GM23248 (cell line): ENCODE results near the gene MCL1.

Source experiments
- EZH2 ChIP-seq: fragments of 200-600 bp; sonication (generic); IDR thresholded peaks from 2 replicates; pipeline ENCODE4 v1.6.1; 2018; ENCODE audit warnings: antibody characterized with exemption, mild to moderate bottlenecking; ENCODE audit not compliant: insufficient read depth, poor library complexity, severe bottlenecking
- EZH2phosphoT487 ChIP-seq: fragments of 200-600 bp; sonication (generic); IDR thresholded peaks from 2 replicates; pipeline ENCODE4 v1.6.1; 2018; ENCODE audit warnings: antibody characterized with exemption, moderate library complexity, mild to moderate bottlenecking, low read depth; ENCODE audit not compliant: insufficient read depth

- TF ChIP-seq EZH2 (no peak), EZH2phosphoT487 (no peak)
These were observed 30.5 kb downstream of the MCL1 start, which contains the start of gene ADAMTSL4 for GRCh38 chr1:150548632-150549495.
